Spleen (tissue), 11 donors: Measurements from ENCODE around the gene VNN1. TPM values are rescaled to one million over a fixed set of nuclear protein-coding genes. Genes with fewer than 3 reads are reported as not detected.

Experiments
- DNase-seq: peaks from one replicate; pipeline ENCODE4 v3.0.0-alpha.2; 2020
- H3K27ac ChIP-seq, 8 donors: fragments of 200-600 bp; sonication (generic) in 7 of 8; 1 replicate in 4 of 8; 2 replicates in 4 of 8; pipeline versions ENCODE4 v1.5.0 to v1.8.0; 2016 to 2021; ENCODE audit warnings: inconsistent platforms in 4 of 8, mild to moderate bottlenecking in 4 of 8, moderate library complexity in 1 of 8
- H3K27me3 ChIP-seq, 7 donors: fragments of 200-600 bp; sonication (generic) in 6 of 7; replicated peaks in 1 of 7; 1 replicate in 4 of 7; 2 replicates in 3 of 7; pipeline versions ENCODE4 v1.5.0 to v1.8.0; 2016 to 2021; ENCODE audit warnings: inconsistent platforms in 3 of 7, mild to moderate bottlenecking in 1 of 7
- H3K36me3 ChIP-seq, 6 donors: fragments of 200-600 bp; sonication (generic) in 5 of 6; 1 replicate in 4 of 6; 2 replicates in 2 of 6; pipeline versions ENCODE4 v1.5.0 to v1.8.0; 2016 to 2021; ENCODE audit warnings: inconsistent platforms in 2 of 6
- H3K4me1 ChIP-seq, 6 donors: fragments of 200-600 bp; sonication (generic) in 5 of 6; 1 replicate in 3 of 6; 2 replicates in 3 of 6; pipeline versions ENCODE4 v1.5.0 to v1.8.0; 2016 to 2021; ENCODE audit warnings: inconsistent platforms in 3 of 6
- H3K4me3 ChIP-seq, 8 donors: fragments of 200-600 bp; sonication (generic) in 7 of 8; 1 replicate in 4 of 8; 2 replicates in 4 of 8; pipeline versions ENCODE4 v1.5.0 to v1.8.0; 2016 to 2021; ENCODE audit warnings: inconsistent platforms in 4 of 8, mild to moderate bottlenecking in 4 of 8, moderate library complexity in 2 of 8
- H3K9me3 ChIP-seq, 8 donors: fragments of 200-600 bp; sonication (generic) in 7 of 8; 1 replicate in 4 of 8; 2 replicates in 4 of 8; pipeline versions ENCODE4 v1.5.0 to v1.8.0; 2016 to 2021; ENCODE audit warnings: inconsistent platforms in 4 of 8
- POLR2A ChIP-seq, 3 donors: fragments of 450-650 bp; IDR thresholded peaks; one replicate each; pipeline ENCODE4 v1.5.1; 2017; ENCODE audit warnings: antibody characterized with exemption in 3 of 3, mild to moderate bottlenecking in 1 of 3
- POLR2AphosphoS5 ChIP-seq, 3 donors: sonication (generic); formaldehyde crosslinking; IDR thresholded peaks; one replicate each; pipeline ENCODE4 v1.5.1; 2017; ENCODE audit warnings: antibody characterized with exemption in 3 of 3
- WGBS, 5 donors: extraction: QIAGEN DNeasy Blood & Tissue Kit in 3 of 5; methylation state at CpG; one replicate each; pipeline versions ENCODE4 v1.1.5 to v1.1.7; 2013 to 2018; 5-methylcytosine and 5-hydroxymethylcytosine counted together
- intact Hi-C: fragments of 100-400 bp; cut with DNase I; formaldehyde crosslinking; loops from one replicate; pipeline ENCODE4 v1.15.0; 2023; ENCODE audit warnings: low total_unique reads
- polyA plus RNA-seq, 3 donors: library from polyadenylated mRNA; stranded (reverse); fragments of 200-250 nt; gene quantifications; one replicate each; pipeline ENCODE4 v1.2.1, GENCODE V29; 2013
- total RNA-seq, 7 donors: library from RNA; depleted of rRNA in 3 of 7; stranded (reverse); fragments of >200 nt in 3 of 7; fragmentation: NEBNext Ultra II Directional in 4 of 7; extraction: Animal tissue kit (Norgen Biotek cat#: 25700) in 4 of 7; gene quantifications; one replicate each; pipeline versions ENCODE4 v1.1.0 to v1.2.1, GENCODE V29; 2016 to 2021
- TF ChIP-seq, protein P1 (sequence below), 11 experiments: fragments of 200-600 bp in 7 of 11; fragments of 450-650 bp in 4 of 11; sonication (generic) in 4 of 11; IDR thresholded peaks in 8 of 11; conservative IDR thresholded peaks in 3 of 11; 1 replicate in 7 of 11; 2 replicates in 4 of 11; pipeline versions ENCODE4 v1.4.0 to v1.8.0; 2016 to 2021; ENCODE audit warnings: antibody characterized with exemption in 11 of 11, inconsistent platforms in 4 of 11, mild to moderate bottlenecking in 1 of 11
- donor health status: healthy with polysubstance abuse.
- donor health status: DM: no; HTN: no; CAD: no; lungs with moderate emphysema.
- donor health status: DM: no; HTN: no; CAD: no.
- donor health status: Bipolar disorder and iron deficiency.
- donor health status: healthy.
- donor health status: DM: no; HTN: no; CAD: no.
- donor health status: DM: yes; HTN: yes; CAD: no.

Gene VNN1
- total and polyA plus RNA-seq, 10 donors: 2.3 to 44.2 (median 7.2) TPM

DNA sequence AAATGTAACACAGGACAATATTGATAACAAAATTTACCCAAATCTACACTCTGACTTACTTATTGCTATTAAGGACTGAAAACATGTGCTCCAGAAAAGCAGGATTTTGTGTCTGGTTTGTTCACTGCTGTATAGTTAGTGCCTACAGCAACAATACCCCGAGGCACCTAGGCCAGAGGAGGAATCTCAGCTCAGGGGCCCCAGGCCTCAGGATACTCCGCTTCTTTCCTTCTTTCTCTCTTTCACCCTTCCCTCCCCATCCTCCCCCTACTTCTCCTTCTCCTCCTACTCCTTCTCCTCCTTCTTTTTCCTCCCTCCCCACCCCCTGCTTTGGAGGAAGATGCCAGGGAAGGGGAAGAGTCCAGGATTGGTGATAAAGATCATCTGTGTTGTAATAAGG is 44.8 kb upstream of the VNN1 start:
- Histone ChIP-seq H3K27me3 (no peaks in the 10 kb centered on the region), H3K27ac (peak overlapping the region in 4 of 8 donors; percentile 49 to 90 (median 80)), H3K9me3 (no peaks in the 10 kb centered on the region), H3K36me3 (peaks cover 0 to 31% (median under 1%) of the 10 kb centered on the region in 6 donors), H3K4me1 (peaks cover 1 to 69% (median 39%) of the 10 kb centered on the region in 6 donors), H3K4me3 (no peak overlapping the region)
- WGBS, 5 donors: 89 to 97% (median 96%) methylated on average over 2 of the region's 2 CpGs
- DNase-seq: no peak
- TF ChIP-seq POLR2A (IDR thresholded peaks at IDR 0.05): no peak
- TF ChIP-seq, protein P1, sequence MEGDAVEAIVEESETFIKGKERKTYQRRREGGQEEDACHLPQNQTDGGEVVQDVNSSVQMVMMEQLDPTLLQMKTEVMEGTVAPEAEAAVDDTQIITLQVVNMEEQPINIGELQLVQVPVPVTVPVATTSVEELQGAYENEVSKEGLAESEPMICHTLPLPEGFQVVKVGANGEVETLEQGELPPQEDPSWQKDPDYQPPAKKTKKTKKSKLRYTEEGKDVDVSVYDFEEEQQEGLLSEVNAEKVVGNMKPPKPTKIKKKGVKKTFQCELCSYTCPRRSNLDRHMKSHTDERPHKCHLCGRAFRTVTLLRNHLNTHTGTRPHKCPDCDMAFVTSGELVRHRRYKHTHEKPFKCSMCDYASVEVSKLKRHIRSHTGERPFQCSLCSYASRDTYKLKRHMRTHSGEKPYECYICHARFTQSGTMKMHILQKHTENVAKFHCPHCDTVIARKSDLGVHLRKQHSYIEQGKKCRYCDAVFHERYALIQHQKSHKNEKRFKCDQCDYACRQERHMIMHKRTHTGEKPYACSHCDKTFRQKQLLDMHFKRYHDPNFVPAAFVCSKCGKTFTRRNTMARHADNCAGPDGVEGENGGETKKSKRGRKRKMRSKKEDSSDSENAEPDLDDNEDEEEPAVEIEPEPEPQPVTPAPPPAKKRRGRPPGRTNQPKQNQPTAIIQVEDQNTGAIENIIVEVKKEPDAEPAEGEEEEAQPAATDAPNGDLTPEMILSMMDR (IDR thresholded peaks at IDR 0.05 in 8 of 11, conservative IDR thresholded peaks at IDR 0.05 in 3 of 11): no peak
- no peak for TF ChIP-seq POLR2AphosphoS5 (IDR thresholded peaks at IDR 0.05)
- intact Hi-C loops: no loop called here

DNA sequence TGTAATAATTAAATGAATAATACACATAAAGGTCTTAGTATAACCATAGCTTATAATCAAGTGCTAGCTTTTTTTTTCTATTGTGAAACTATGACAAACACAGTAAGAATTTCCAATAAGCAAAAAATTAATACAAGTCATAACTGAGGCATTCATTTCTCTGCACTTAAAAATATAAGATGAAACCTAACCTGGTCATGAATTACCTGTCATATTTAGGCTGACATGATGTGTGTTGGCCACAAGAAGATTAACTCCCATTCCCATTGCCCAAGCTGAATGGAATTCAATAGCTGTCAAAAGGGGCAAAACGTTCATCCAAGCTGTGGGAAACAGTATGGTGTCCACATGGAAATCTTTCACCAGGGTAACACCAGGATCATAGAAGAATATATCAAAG is 38.4 kb upstream of the VNN1 start:
- Histone ChIP-seq H3K4me3 (no peak overlapping the region), H3K36me3 (peaks cover 0 to 90% (median 9%) of the 10 kb centered on the region in 6 donors), H3K27ac (peak overlapping the region in 3 of 8 donors; percentile 72 to 91 (median 83)), H3K4me1 (peaks cover 0 to 49% (median 25%) of the 10 kb centered on the region in 6 donors), H3K27me3 (no peaks in the 10 kb centered on the region), H3K9me3 (no peaks in the 10 kb centered on the region)
- TF ChIP-seq, protein P1 (IDR thresholded peaks at IDR 0.05 in 8 of 11, conservative IDR thresholded peaks at IDR 0.05 in 3 of 11): no peak
- TF ChIP-seq POLR2AphosphoS5 (IDR thresholded peaks at IDR 0.05): no peak
- TF ChIP-seq POLR2A (IDR thresholded peaks at IDR 0.05): no peak
- DNase-seq: no peak
- 82 to 91% (median 87%) methylated on average over 1 of the region's 1 CpG for WGBS, 5 donors
- intact Hi-C loops: no loop called here

DNA sequence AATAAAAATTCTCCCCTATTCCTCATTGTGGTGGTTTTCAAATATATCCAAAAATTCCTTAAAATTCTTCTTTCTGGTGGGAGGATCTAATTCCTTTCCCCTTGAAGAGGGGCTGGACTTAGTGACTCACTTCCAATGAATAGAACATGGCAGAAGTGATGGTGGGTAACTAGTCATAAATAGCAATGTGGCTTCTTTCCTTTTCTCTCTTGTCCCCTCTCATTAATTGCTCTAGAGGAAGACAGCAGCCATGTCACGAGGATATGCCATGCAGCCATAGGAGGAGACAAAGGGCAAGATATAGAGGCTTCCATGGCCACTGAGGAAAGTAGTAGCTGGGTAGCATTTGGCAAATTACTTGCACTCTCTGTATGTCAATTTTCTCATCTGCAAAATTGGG is 38.0 kb upstream of the VNN1 start:
- no peak overlapping the region for H3K4me3 ChIP-seq
- H3K27me3 ChIP-seq: no peaks in the 10 kb centered on the region
- DNase-seq: no peak
- intact Hi-C loops: no loop called here
- 86 to 95% (median 89%) methylated on average over 1 of the region's 1 CpG for WGBS, 5 donors
- H3K27ac ChIP-seq: peak overlapping the region in 6 of 8 donors; percentile 72 to 91 (median 84)
- no peaks in the 10 kb centered on the region for H3K9me3 ChIP-seq
- peaks cover 0 to 92% (median 10%) of the 10 kb centered on the region in 6 donors for H3K36me3 ChIP-seq
- H3K4me1 ChIP-seq: peaks cover 0 to 45% (median 21%) of the 10 kb centered on the region in 6 donors
- TF ChIP-seq POLR2AphosphoS5 (IDR thresholded peaks at IDR 0.05) (no peak), POLR2A (IDR thresholded peaks at IDR 0.05) (no peak)
- TF ChIP-seq, protein P1 (IDR thresholded peaks at IDR 0.05 in 8 of 11, conservative IDR thresholded peaks at IDR 0.05 in 3 of 11): no peak

DNA sequence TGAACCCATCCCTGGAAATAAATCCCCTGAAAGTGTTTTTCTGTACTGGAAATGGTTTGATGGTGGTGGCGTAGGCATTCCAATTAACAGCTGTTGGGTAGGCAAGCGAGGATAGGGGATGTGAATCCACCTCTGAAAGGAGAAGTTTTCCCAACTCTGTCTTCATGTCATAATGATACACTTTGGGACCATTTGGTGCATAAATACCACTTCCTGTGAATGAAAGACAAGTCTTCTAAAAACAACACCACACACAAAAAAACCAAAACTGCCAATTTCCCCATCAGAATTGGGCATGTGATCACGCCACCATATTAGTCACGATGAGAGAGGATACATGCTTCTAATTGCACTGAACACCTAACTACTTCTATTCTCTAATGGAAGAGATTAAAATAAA is 37.5 kb upstream of the VNN1 start:
- Histone ChIP-seq H3K27ac (peak overlapping the region; percentile 24 to 91 (median 78)), H3K4me3 (peak overlapping the region in 1 of 8 donors; percentile 20), H3K27me3 (no peaks in the 10 kb centered on the region), H3K9me3 (no peaks in the 10 kb centered on the region), H3K4me1 (peaks cover 0 to 45% (median 20%) of the 10 kb centered on the region in 6 donors), H3K36me3 (peaks cover 0 to 93% (median 10%) of the 10 kb centered on the region in 6 donors)
- WGBS, 5 donors: 60 to 81% (median 72%) methylated on average over 4 of the region's 4 CpGs
- intact Hi-C loops: no loop called here
- no peak for DNase-seq
- TF ChIP-seq, protein P1 (IDR thresholded peaks at IDR 0.05 in 8 of 11, conservative IDR thresholded peaks at IDR 0.05 in 3 of 11): no peak
- TF ChIP-seq POLR2AphosphoS5 (IDR thresholded peaks at IDR 0.05) (no peak), POLR2A (IDR thresholded peaks at IDR 0.05) (no peak)
